ENCODE results near the gene MED14. TPM values are rescaled to one million over a fixed set of nuclear protein-coding genes. Genes with fewer than 3 reads are reported as not detected.
"Not testable (repeated sequence)": the region's sequence is repeated elsewhere in the genome, so short reads cannot be mapped to it uniquely, and the experiment has no call there.

The MED14 gene
- total RNA-seq, 1 experiment from 2014 or later = 136 TPM

GRCh38 chrX:40784516-40785151 lies 49.3 kb upstream of the MED14 start:
- H2AFZ ChIP-seq (ENCODE audit: low read length) = no peak overlapping the region
- H3K27me3 Mint-ChIP-seq (ENCODE audit: low read depth) = no peaks in the 10 kb centered on the region
- no CpG with 5 or more reads among the region's 4 CpGs for WGBS (ENCODE audit: extremely low coverage, insufficient read length, low lambda C conversion rate)

DNA sequence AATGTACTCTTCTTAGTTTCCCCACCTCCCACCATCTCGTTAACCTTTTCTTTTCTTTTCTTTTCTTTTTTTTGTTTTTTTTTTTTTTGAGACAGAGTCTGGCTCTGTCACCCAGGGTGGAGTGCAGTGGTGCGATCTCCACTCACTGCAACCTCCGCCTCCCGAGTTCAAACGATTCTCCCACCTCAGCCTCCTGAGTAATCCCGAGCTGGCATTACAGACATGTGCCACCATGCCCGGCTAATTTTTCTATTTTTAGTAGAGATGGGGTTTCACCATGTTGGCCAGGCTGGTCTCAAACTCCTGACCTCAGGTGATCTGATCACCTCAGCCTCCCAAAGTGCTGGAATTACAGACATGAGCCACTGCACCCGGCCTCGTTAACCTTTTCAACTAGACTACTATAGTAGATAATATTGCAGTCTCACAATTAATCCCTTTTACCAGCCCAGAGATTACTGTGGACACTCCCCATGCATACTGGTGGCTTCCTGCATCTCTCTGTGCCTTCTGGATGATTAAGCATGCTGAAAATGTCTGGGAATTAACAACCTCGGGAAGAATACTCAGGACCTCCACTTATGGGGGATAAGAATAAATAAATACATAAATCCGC lies 47.4 kb upstream of the MED14 start:
- H2BK12ac ChIP-seq (ENCODE audit: insufficient read length, low read depth, low read length); DNase-seq; H3K79me2 ChIP-seq (ENCODE audit: insufficient read depth, low read length); H3K23ac ChIP-seq (ENCODE audit: insufficient read length, low read depth, low read length); H4K5ac ChIP-seq (ENCODE audit: insufficient read length, low read depth, low read length); H3K9ac ChIP-seq (ENCODE audit: extremely low read depth, insufficient read length, low read length); H3K27me3 ChIP-seq (ENCODE audit: insufficient read depth, low read length); H3K4ac ChIP-seq (ENCODE audit: low read depth, low read length); H3K27ac ChIP-seq (ENCODE audit: insufficient read length, low read depth, low read length); H3K56ac ChIP-seq (ENCODE audit: insufficient read length, low read depth, low read length); H4K91ac ChIP-seq (ENCODE audit: insufficient read length, low read depth, low read length); H3T11ph ChIP-seq (ENCODE audit: low read length); H2BK20ac ChIP-seq (ENCODE audit: low read depth, low read length, poor library complexity, severe bottlenecking); H2BK15ac ChIP-seq (ENCODE audit: low read depth, low read length); H2AK5ac ChIP-seq (ENCODE audit: insufficient read length, low read length); H2BK120ac ChIP-seq (ENCODE audit: low read depth, low read length, poor library complexity, severe bottlenecking); H3K23me2 ChIP-seq (ENCODE audit: insufficient read length, low read depth, low read length, poor library complexity, severe bottlenecking); H3K9me3 ChIP-seq (ENCODE audit: control insufficient read depth, low read depth, low read length); H3K4me2 ChIP-seq (ENCODE audit: insufficient read depth, insufficient read length, low read length); H3K27me3 Mint-ChIP-seq (ENCODE audit: low read depth); H3K4me3 Mint-ChIP-seq; H3K36me3 Mint-ChIP-seq (ENCODE audit: insufficient read depth in 1 of 3, low read depth in 3 of 3); H3K4me1 Mint-ChIP-seq; H3K18ac ChIP-seq (ENCODE audit: insufficient read length, low read depth, low read length); H4K8ac ChIP-seq (replicated peaks; ENCODE audit: insufficient read length, low read depth, low read length); H3K27ac Mint-ChIP-seq; H3K14ac ChIP-seq (ENCODE audit: insufficient read depth, low read length); H2BK5ac ChIP-seq (ENCODE audit: insufficient read length, low read length); H3K4me1 ChIP-seq (ENCODE audit: insufficient read depth, low read length); H4K20me1 ChIP-seq (ENCODE audit: control insufficient read depth, insufficient read depth, insufficient read length); H3K79me1 ChIP-seq (ENCODE audit: insufficient read depth, low read depth, low read length, poor library complexity, severe bottlenecking); H2AFZ ChIP-seq (ENCODE audit: low read length): not testable (repeated sequence)
- WGBS (ENCODE audit: extremely low coverage, insufficient read length, low lambda C conversion rate) = no CpG with 5 or more reads among the region's 11 CpGs
- H3K9me3 Mint-ChIP-seq = peaks cover 47 to 56% of the 10 kb centered on the region in 2 experiments

More at GRCh38 chrX:40784516-40785151, 49.3 kb upstream of the MED14 start:
- no peaks in the 10 kb centered on the region for H3K79me1 ChIP-seq (ENCODE audit: insufficient read depth, low read depth, low read length, poor library complexity, severe bottlenecking)
- H2BK12ac ChIP-seq (ENCODE audit: insufficient read length, low read depth, low read length) = no peak overlapping the region
- no peak overlapping the region for H3K14ac ChIP-seq (ENCODE audit: insufficient read depth, low read length)
- H2AK5ac ChIP-seq (ENCODE audit: insufficient read length, low read length) = no peak overlapping the region
- no peaks in the 10 kb centered on the region for H3K9me3 ChIP-seq (ENCODE audit: control insufficient read depth, low read depth, low read length)
- Mint-ChIP-seq H3K36me3 (ENCODE audit: insufficient read depth in 1 of 3, low read depth in 3 of 3) (peaks cover 1 to 9% (median 2%) of the 10 kb centered on the region in 3 experiments; a peak in 4 of 7 replicates), H3K27ac (no peak overlapping the region), H3K4me3 (no peak overlapping the region), H3K9me3 (peaks cover 44 to 52% of the 10 kb centered on the region in 2 experiments), H3K4me1 (0 out of 4 replicates have a peak, but pooled peaks cover 2% of the 10 kb centered on the region in 2 experiments)
- H2BK15ac ChIP-seq (ENCODE audit: low read depth, low read length) = no peak overlapping the region
- no peak overlapping the region for H3K4ac ChIP-seq (ENCODE audit: low read depth, low read length)
- H4K91ac ChIP-seq (ENCODE audit: insufficient read length, low read depth, low read length) = no peak overlapping the region
- no peak overlapping the region for H3K9ac ChIP-seq (ENCODE audit: extremely low read depth, insufficient read length, low read length)
- no peak overlapping the region for H2BK120ac ChIP-seq (ENCODE audit: low read depth, low read length, poor library complexity, severe bottlenecking)
- no peak overlapping the region for H2BK5ac ChIP-seq (ENCODE audit: insufficient read length, low read length)
- H3K23me2 ChIP-seq (ENCODE audit: insufficient read length, low read depth, low read length, poor library complexity, severe bottlenecking) = no peaks in the 10 kb centered on the region
- no peak overlapping the region for H2BK20ac ChIP-seq (ENCODE audit: low read depth, low read length, poor library complexity, severe bottlenecking)
- no peak overlapping the region for H3K23ac ChIP-seq (ENCODE audit: insufficient read length, low read depth, low read length)
- DNase-seq = no peak
- H4K8ac ChIP-seq (replicated peaks; ENCODE audit: insufficient read length, low read depth, low read length) = no peak overlapping the region
- H3K4me2 ChIP-seq (ENCODE audit: insufficient read depth, insufficient read length, low read length) = no peak overlapping the region
- no peaks in the 10 kb centered on the region for H4K20me1 ChIP-seq (ENCODE audit: control insufficient read depth, insufficient read depth, insufficient read length)
- no peak overlapping the region for H3K56ac ChIP-seq (ENCODE audit: insufficient read length, low read depth, low read length)
- no peak overlapping the region for H3K27ac ChIP-seq (ENCODE audit: insufficient read length, low read depth, low read length)
- TF ChIP-seq, protein P1, sequence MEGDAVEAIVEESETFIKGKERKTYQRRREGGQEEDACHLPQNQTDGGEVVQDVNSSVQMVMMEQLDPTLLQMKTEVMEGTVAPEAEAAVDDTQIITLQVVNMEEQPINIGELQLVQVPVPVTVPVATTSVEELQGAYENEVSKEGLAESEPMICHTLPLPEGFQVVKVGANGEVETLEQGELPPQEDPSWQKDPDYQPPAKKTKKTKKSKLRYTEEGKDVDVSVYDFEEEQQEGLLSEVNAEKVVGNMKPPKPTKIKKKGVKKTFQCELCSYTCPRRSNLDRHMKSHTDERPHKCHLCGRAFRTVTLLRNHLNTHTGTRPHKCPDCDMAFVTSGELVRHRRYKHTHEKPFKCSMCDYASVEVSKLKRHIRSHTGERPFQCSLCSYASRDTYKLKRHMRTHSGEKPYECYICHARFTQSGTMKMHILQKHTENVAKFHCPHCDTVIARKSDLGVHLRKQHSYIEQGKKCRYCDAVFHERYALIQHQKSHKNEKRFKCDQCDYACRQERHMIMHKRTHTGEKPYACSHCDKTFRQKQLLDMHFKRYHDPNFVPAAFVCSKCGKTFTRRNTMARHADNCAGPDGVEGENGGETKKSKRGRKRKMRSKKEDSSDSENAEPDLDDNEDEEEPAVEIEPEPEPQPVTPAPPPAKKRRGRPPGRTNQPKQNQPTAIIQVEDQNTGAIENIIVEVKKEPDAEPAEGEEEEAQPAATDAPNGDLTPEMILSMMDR (conservative IDR thresholded peaks at IDR 0.05) = no peak
- no peaks in the 10 kb centered on the region for H3K79me2 ChIP-seq (ENCODE audit: insufficient read depth, low read length)
- no peak overlapping the region for H4K5ac ChIP-seq (ENCODE audit: insufficient read length, low read depth, low read length)
- no peak overlapping the region for H3K18ac ChIP-seq (ENCODE audit: insufficient read length, low read depth, low read length)
- no peak overlapping the region for H3T11ph ChIP-seq (ENCODE audit: low read length)
- no peaks in the 10 kb centered on the region for H3K4me1 ChIP-seq (ENCODE audit: insufficient read depth, low read length)
- no peaks in the 10 kb centered on the region for H3K27me3 ChIP-seq (ENCODE audit: insufficient read depth, low read length)

All from H9 (cell line).